ENCODE results near the gene CCDC196.

- no peak for TF ChIP-seq CTCF (IDR thresholded peaks at IDR 0.05)
- no peak for TF ChIP-seq EP300 (IDR thresholded peaks at IDR 0.05)
- no peak for TF ChIP-seq POLR2A (IDR thresholded peaks at IDR 0.05)
- TF ChIP-seq POLR2AphosphoS5 (IDR thresholded peaks at IDR 0.05): no peak
These were observed 15.4 kb downstream of the CCDC196 start for GRCh38 chr14:66501592-66501991.
